HG02943 (cell line): ENCODE measurements around the gene MAGEA2.
"Not testable (repeated sequence)": the region's sequence is repeated elsewhere in the genome, so short reads cannot be mapped to it uniquely, and the experiment has no call there.

Source experiments
- ATAC-seq: cut with Tn5 transposase; IDR thresholded peaks from one replicate; pipeline ENCODE4 v1.9.1; 2021; ENCODE audit warnings: mild to moderate bottlenecking, low read depth, moderate library complexity; ENCODE audit not compliant: unreplicated experiment

Gene MAGEA2

GRCh38 chrX:152753686-152754650 is at the start of gene MAGEA2:
TSS of gene MAGEA2 (minus strand) at chrX:152753842. CDS start at chrX:152751363, 2,479 bp downstream.
- not testable (repeated sequence) for ATAC-seq

GRCh38 chrX:152798945-152799344 is 45.3 kb upstream of the MAGEA2 start:
- ATAC-seq, result no peak

GRCh38 chrX:152787062-152787461 is 33.4 kb upstream of the MAGEA2 start:
- peak; percentile 69 for ATAC-seq

- not testable (repeated sequence) for ATAC-seq
These were observed 16.1 kb upstream of the MAGEA2 start, which contains the start of gene MAGEA6 for GRCh38 chrX:152769549-152770289. TSS of gene MAGEA6 (minus strand) at chrX:152769689. CDS start at chrX:152767650, 2,039 bp downstream.

- not testable (repeated sequence) for ATAC-seq
These were observed 12.9 kb upstream of the MAGEA2 start for GRCh38 chrX:152766562-152766961.

GRCh38 chrX:152761582-152761981 is 7.9 kb upstream of the MAGEA2 start:
- ATAC-seq, result not testable (repeated sequence)

GRCh38 chrX:152759544-152759943 is 5.9 kb upstream of the MAGEA2 start:
- not testable (repeated sequence) for ATAC-seq

GRCh38 chrX:152758918-152759317 is 5.3 kb upstream of the MAGEA2 start, which contains the start of gene CSAG3:
TSS of gene CSAG3 (plus strand) at chrX:152759218.
- ATAC-seq, result not testable (repeated sequence)

- not testable (repeated sequence) for ATAC-seq
These were observed 1.2 kb upstream of the MAGEA2 start for GRCh38 chrX:152754871-152755270.

GRCh38 chrX:152738560-152738959 is 15.1 kb downstream of the MAGEA2 start:
- no peak for ATAC-seq

- not testable (repeated sequence) for ATAC-seq
These were observed 17.1 kb downstream of the MAGEA2 start for GRCh38 chrX:152736528-152736927.

- ATAC-seq, result no peak
These were observed 17.7 kb downstream of the MAGEA2 start for GRCh38 chrX:152735860-152736511.

- no peak for ATAC-seq
These were observed 18.5 kb downstream of the MAGEA2 start for GRCh38 chrX:152735101-152735500.

GRCh38 chrX:152734143-152734858 is 19.3 kb downstream of the MAGEA2 start:
- not testable (repeated sequence) for ATAC-seq

GRCh38 chrX:152733261-152733975 is 20.2 kb downstream of the MAGEA2 start, which contains the start of the genes CSAG1 and MAGEA12:
TSS of gene CSAG1 (minus strand) at chrX:152733721. CDS start at chrX:152732460, 1,261 bp downstream.
TSS of gene MAGEA12 (plus strand) at chrX:152733757. CDS start at chrX:152736162, 2,405 bp downstream.
- no peak for ATAC-seq

GRCh38 chrX:152725409-152725808 is 28.2 kb downstream of the MAGEA2 start:
- no peak for ATAC-seq

- not testable (repeated sequence) for ATAC-seq
These were observed 39.5 kb downstream of the MAGEA2 start, which contains the start of gene MAGEA2B for GRCh38 chrX:152713815-152714787. TSS of gene MAGEA2B (plus strand) at chrX:152714628. CDS start at chrX:152717107, 2,479 bp downstream.

GRCh38 chrX:152713195-152713594 is 40.4 kb downstream of the MAGEA2 start:
- ATAC-seq, result not testable (repeated sequence)
